Neural crest cell (in vitro differentiated cells): ENCODE data around the gene KCNK17. TPM values are rescaled to one million over a fixed set of nuclear protein-coding genes. Genes with fewer than 3 reads are reported as not detected.

Experiments
- DNase-seq: peaks from one replicate; pipeline ENCODE4 v3.0.0; 2021; ENCODE audit warnings: low read depth, mixed read lengths, low spot score
- H3K27ac Mint-ChIP-seq: one replicate; pipeline ENCODE4 v1.8.0; 2021; ENCODE audit warnings: mild to moderate bottlenecking, mixed read lengths; ENCODE audit not compliant: unreplicated experiment
- H3K27me3 Mint-ChIP-seq: 2 replicates; pipeline ENCODE4 v1.8.0; 2021; ENCODE audit warnings: low read depth, mild to moderate bottlenecking, mixed read lengths
- H3K36me3 Mint-ChIP-seq: 2 replicates; pipeline ENCODE4 v1.8.0; 2021; ENCODE audit warnings: low read depth, mild to moderate bottlenecking, mixed read lengths
- H3K4me1 Mint-ChIP-seq: 2 replicates; pipeline ENCODE4 v1.8.0; 2021; ENCODE audit warnings: mixed read lengths
- H3K4me3 Mint-ChIP-seq: one replicate; pipeline ENCODE4 v1.8.0; 2021; ENCODE audit warnings: mild to moderate bottlenecking, mixed read lengths
- H3K9me3 Mint-ChIP-seq: 2 replicates; pipeline ENCODE4 v1.8.0; 2021; ENCODE audit warnings: mixed read lengths
- CTCF ChIP-seq: fragments of 200-600 bp; sonication (generic); conservative IDR thresholded peaks from 2 replicates; pipeline ENCODE4 v1.5.0; 2021; ENCODE audit warnings: antibody characterized with exemption, mild to moderate bottlenecking
- total RNA-seq: library from RNA; stranded (reverse); gene quantifications from 2 replicates; pipeline ENCODE4 v1.2.1, GENCODE V29; 2021

Gene KCNK17
- total RNA-seq, 1 donor from 2014 or later: 1.6 TPM

- no peaks in the 10 kb centered on the region for H3K27me3 Mint-ChIP-seq
- H3K4me1 Mint-ChIP-seq: peaks cover 24% of the 10 kb centered on the region
- no peak overlapping the region for H3K4me3 Mint-ChIP-seq
- peaks cover 3% of the 10 kb centered on the region for H3K9me3 Mint-ChIP-seq
- TF ChIP-seq CTCF: no peak
- H3K36me3 Mint-ChIP-seq: no peaks in the 10 kb centered on the region
- no peak for DNase-seq
- no peak overlapping the region for H3K27ac Mint-ChIP-seq
Measured at GRCh38 chr6:39347206-39347605, 33.0 kb upstream of the KCNK17 start.

- no peak for DNase-seq
- TF ChIP-seq CTCF: no peak
- H3K27me3 Mint-ChIP-seq: no peaks in the 10 kb centered on the region
- H3K9me3 Mint-ChIP-seq: peaks cover 3% of the 10 kb centered on the region
- H3K36me3 Mint-ChIP-seq: no peaks in the 10 kb centered on the region
- no peak overlapping the region for H3K4me3 Mint-ChIP-seq
- H3K27ac Mint-ChIP-seq: peak overlapping the region; percentile 16
- H3K4me1 Mint-ChIP-seq: peaks cover 28% of the 10 kb centered on the region
Measured at GRCh38 chr6:39344821-39345280, 30.6 kb upstream of the KCNK17 start.

GRCh38 chr6:39343396-39343870, 29.2 kb upstream of the KCNK17 start:
- Mint-ChIP-seq H3K4me3 (no peak overlapping the region), H3K27ac (peak overlapping the region; percentile 88), H3K27me3 (no peaks in the 10 kb centered on the region), H3K4me1 (peaks cover 31% of the 10 kb centered on the region), H3K36me3 (no peaks in the 10 kb centered on the region), H3K9me3 (peaks cover 3% of the 10 kb centered on the region)
- no peak for DNase-seq
- no peak for TF ChIP-seq CTCF

GRCh38 chr6:39342692-39343395, 28.6 kb upstream of the KCNK17 start:
- Mint-ChIP-seq H3K4me1 (peaks cover 29% of the 10 kb centered on the region), H3K27ac (no peak overlapping the region), H3K9me3 (peaks cover 3% of the 10 kb centered on the region), H3K27me3 (no peaks in the 10 kb centered on the region), H3K4me3 (no peak overlapping the region), H3K36me3 (no peaks in the 10 kb centered on the region)
- TF ChIP-seq CTCF: no peak
- no peak for DNase-seq

- no peak for DNase-seq
- H3K9me3 Mint-ChIP-seq: peaks cover 3% of the 10 kb centered on the region
- H3K36me3 Mint-ChIP-seq: no peaks in the 10 kb centered on the region
- no peaks in the 10 kb centered on the region for H3K27me3 Mint-ChIP-seq
- no peak overlapping the region for H3K4me3 Mint-ChIP-seq
- peaks cover 26% of the 10 kb centered on the region for H3K4me1 Mint-ChIP-seq
- TF ChIP-seq CTCF: no peak
- no peak overlapping the region for H3K27ac Mint-ChIP-seq
Measured at GRCh38 chr6:39341937-39342336, 27.7 kb upstream of the KCNK17 start.
